NCI-H748 (cell line): ENCODE measurements around the gene ZNF764.
"Not testable (repeated sequence)": the region's sequence is repeated elsewhere in the genome, so short reads cannot be mapped to it uniquely, and the experiment has no call there.

Experiments used
- DNase-seq: peaks from one replicate; lab custom pipeline; 2025; ENCODE audit not compliant: unreplicated experiment; lab: John Stamatoyannopoulos, UW

ZNF764 gene

DNA sequence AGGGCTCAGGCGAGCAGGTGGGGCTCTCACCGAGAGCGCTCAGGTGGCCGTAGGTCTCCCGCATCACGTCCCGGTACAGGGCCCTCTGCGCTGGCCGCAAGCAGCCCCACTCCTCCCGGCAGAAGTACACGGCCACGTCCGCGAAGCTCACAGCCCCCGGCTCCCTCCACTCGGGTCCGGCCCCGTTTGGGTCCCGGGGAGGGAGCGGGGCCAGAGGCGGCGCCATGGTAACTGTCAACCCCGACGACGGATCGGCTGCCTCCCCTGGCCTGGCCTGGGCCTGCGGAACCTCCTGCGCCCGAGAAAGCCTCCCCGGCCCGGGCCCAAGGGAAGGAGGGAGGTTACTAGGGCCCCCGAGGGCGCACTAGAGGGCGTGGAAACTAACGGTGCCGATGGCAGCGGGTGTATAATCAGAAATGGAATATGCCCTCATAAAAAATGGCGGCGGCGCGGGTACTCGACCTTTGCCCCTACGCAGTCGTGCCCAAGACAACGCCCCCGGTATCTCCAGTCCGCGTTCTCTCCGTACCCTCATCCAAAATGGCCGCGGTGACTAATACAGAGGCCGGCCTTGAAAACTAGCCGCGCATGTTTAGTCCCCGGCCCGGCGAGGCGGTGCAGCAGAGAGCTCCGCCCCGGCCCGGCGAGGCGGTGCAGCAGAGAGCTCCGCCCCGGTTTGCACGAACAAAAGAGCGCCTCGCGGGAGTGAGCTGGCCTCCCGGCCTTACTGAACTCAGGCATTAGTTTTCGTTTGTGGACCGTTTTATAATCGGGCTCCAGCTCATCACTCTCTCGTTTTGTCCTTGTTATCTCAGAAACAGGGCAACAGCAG, at the start of gene ZNF764:
ZNF764 (minus strand) TSS at position 418 of the 832 bp plus-strand sequence; CDS start at position 226, 192 bp downstream.
- peak; percentile 97 for DNase-seq

DNA sequence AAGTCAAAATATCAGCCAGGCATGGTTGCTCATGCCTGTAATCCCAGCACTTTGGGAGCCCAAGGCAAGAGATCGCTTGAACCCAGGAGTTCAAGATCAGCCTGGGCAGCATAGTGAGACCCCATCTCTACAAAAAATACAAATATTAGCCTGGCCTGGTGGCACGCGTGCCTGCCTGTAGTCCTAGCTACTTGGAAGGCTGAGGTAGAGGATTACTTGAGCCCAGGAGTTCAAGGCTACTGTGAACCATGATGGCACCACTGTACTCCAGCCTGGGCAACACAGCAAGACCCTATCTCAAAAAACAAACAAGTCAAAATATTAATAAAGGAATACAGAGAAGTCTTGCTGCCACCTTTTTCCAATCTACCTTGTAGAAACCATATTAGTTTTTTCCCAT, 47.8 kb upstream of the ZNF764 start:
- DNase-seq = no peak

DNA sequence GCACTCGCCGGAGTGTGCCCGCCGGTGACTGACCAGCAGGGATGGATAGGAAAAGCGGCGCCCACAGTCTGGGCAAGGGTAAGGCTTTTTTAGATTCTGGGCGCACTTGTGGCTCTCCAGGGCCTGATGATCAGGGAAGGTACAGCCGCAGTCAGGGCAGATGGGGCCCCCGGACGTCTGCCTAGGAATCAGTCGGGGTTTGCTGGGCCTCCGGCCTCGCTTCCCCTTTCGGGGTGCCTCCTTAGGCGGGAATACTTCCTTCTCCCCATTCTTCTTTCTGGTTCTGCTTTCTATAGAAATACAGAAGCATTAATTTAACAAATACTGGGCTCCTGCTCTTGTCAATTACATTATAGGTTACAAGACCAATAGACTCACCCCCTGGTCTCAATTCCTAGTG, 47.0 kb upstream of the ZNF764 start:
- DNase-seq = no peak

DNA sequence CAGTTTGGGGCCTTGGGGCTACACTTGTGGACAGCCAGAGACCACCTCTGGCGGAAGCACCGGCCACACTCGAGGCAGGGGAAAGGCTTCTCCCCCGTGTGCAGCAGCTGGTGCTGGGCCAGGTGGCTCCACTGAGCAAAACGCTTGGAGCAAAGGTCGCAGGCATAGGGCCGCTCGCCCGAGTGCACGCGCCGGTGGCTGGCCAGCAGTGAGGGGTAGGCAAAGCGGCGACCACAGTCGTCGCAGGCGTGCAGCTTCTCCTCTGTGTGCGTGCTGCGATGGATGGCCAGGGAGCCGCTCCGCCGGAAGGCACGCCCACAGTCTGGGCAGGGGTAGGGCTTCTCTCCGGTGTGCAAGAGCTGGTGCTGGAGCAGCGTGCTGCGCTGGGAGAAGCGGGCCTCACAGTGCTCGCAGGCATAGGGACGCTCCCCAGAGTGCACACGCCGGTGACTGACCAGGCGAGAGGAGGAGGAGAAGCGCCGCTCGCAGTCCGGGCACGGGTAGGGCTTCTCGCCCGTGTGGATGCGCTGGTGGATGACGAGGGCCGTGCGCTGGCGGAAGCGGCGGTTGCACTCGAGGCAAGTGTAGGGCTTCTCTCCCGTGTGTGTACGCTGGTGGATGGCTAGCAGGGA, 46.3 kb upstream of the ZNF764 start:
- no peak for DNase-seq

GRCh38 chr16:30603945-30604315, 45.8 kb upstream of the ZNF764 start:
- no peak for DNase-seq

- no peak for DNase-seq
These were observed 44.6 kb upstream of the ZNF764 start for GRCh38 chr16:30602616-30603277.

GRCh38 chr16:30601966-30602365, 43.8 kb upstream of the ZNF764 start:
- DNase-seq = no peak

GRCh38 chr16:30600929-30601328, 42.8 kb upstream of the ZNF764 start:
- no peak for DNase-seq

- no peak for DNase-seq
These were observed 42.0 kb upstream of the ZNF764 start for GRCh38 chr16:30600215-30600614.

GRCh38 chr16:30592871-30593270, 34.7 kb upstream of the ZNF764 start:
- no peak for DNase-seq

- not testable (repeated sequence) for DNase-seq
These were observed 32.7 kb upstream of the ZNF764 start for GRCh38 chr16:30590869-30591268.

GRCh38 chr16:30589582-30589981, 31.4 kb upstream of the ZNF764 start:
- DNase-seq = not testable (repeated sequence)

- no peak for DNase-seq
These were observed 30.5 kb upstream of the ZNF764 start for GRCh38 chr16:30588651-30589050.

GRCh38 chr16:30585400-30586191, 27.4 kb upstream of the ZNF764 start, which contains the start of gene ZNF785:
Gene ZNF785 (minus strand): TSS chr16:30585697. CDS start chr16:30585611, 86 bp downstream.
- peak; percentile 97 for DNase-seq

DNA sequence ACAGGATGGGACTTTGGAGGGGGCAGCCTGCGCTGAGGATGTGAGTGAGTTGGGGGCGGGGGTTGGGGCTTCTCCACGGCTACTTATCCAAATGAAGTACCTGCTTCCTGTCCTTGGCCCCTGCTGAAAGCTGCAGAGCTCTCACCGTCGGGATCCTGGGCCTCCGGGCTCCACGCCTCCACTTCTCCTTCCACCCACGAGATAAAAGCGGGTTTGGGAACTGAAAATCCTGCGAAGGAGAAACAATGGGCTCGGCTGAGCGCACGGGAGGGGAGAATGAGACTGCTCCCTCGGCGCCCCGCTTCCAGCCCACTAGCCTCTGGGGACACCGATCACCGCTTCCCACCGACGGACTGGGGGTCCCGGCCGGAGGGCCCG, 26.8 kb upstream of the ZNF764 start:
- peak; percentile 45 for DNase-seq

DNA sequence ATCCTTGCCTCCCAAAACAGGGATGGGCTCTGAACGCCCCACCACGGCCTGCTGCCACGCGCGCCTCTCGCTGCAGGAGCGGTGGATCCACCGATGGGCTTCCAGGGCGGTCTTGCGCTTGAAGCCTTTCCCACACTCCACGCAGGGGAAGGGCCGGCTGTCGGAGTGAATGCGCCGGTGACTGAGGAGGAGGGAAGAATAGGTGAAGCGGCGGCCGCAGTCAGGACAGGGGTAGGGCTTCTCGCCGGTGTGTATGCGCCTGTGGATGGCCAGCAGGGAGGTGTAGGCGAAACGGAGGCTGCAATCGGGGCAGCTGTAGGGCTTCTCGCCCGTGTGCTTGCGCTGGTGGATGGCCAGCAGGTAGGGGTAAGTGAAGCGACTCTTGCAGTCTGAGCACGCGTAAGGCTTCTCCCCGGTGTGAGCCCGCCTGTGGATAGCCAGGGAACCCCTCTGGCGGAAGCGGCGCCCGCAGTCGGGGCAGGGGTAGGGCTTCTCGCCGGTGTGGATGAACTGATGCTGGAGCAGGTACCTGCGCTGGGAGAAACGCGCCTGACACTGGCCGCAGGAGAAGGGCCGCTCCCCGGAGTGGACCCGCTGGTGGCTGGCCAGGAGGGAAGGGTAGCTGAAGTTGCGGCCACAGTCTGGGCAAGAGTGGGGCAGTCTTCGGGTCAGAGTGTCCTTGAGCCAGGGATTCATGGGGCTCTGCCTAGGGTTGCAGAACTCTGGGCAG, 24.6 kb upstream of the ZNF764 start:
- no peak for DNase-seq

DNA sequence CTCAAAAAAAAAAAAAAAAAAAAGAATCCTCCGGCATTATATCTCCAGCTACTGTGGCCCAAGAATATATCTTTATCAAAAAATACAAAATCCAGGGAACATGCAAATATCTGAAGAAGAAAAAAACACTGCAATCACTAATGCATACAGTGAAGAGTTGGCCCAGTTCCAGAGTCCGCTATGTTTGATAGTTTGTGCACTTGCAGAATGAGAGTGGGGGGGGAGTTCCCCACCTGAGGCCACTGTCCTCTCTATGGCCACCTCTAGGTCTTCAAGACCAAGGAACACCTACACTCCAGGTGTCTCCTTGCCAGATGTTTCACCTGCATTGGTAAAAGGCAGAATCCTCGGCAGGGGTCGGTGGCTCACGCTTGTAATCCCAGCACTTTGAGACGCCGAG, 23.3 kb upstream of the ZNF764 start:
- DNase-seq = no peak

- DNase-seq = no peak
These were observed 16.5 kb upstream of the ZNF764 start for GRCh38 chr16:30574678-30575077.

GRCh38 chr16:30571445-30572322, 13.5 kb upstream of the ZNF764 start, which contains the start of gene ZNF688:
Gene ZNF688 (minus strand): TSS chr16:30571714. CDS start chr16:30571629, 85 bp downstream.
- DNase-seq = peak; percentile 95
